ENCODE data around the gene PRKCSH. TPM values are rescaled to one million over a fixed set of nuclear protein-coding genes. Genes with fewer than 3 reads are reported as not detected.
"Not testable (repeated sequence)": the region's sequence is repeated elsewhere in the genome, so short reads cannot be mapped to it uniquely, and the experiment has no call there.

Gene PRKCSH
- total RNA-seq, 1 experiment from 2014 or later = 399 TPM

DNA sequence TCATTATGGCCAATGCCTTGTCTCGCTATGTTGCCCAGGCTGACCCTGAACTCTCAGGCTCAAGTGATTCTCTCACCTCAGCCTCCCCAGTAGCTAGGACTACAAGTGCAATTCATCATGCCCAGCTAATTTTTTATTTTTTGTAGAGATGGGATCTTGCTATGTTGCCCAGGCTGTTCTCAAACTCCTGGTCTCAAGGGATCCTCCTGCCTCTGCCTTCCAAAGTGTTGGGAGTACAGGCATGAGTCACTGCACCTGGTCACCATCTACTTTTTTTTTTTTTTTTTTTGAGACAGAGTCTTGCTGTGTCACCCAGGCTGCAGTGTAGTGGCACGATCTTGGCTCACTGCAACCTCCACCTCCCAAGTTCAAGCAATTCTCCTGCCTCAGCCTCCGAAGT, 39.9 kb downstream of the PRKCSH start:
- DNase-seq (ENCODE audit: low read depth, low spot score); H3K4me3 ChIP-seq (ENCODE audit: low read depth in 2 of 2, low read length in 2 of 2); CTCF ChIA-PET; H3K9me3 ChIP-seq (ENCODE audit: control insufficient read depth, insufficient read depth, low read depth, low read length); H3K4me1 ChIP-seq (ENCODE audit: control insufficient read depth, insufficient read depth, low read length); BruUV-seq (replicated peaks); H3K36me3 ChIP-seq (ENCODE audit: control insufficient read depth, insufficient read depth, low read length); ATAC-seq; H3K27me3 ChIP-seq (ENCODE audit: control insufficient read depth, insufficient read depth, low read length); in situ Hi-C loops (cut with HindIII; ENCODE audit: low pct_unique_long_range_greater_than_20kb, low sequenced_read_pairs); H3K27ac ChIP-seq (ENCODE audit: low read length); intact Hi-C loops (cut with micrococcal nuclease; ENCODE audit: unreplicated experiment); POLR2A ChIA-PET: not testable (repeated sequence)

DNA sequence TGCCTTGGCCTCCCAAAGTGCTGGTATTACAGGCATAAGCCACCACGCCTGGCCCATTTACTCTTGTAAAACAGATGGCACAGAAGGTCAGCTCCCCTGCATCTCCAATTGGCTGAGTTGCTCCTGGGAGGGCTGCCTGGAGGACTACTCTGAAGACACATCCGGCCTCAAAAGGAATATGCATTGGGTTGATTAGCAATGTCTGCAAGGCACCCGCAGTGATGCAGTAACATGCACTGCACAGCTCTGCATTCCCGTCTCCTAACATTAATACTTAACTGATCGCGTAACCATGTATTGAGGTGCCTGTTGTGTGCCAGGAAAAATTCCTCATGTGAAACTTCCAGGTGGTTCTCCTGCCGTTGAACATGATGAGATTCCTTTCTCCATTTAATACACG, 40.4 kb downstream of the PRKCSH start:
- Histone ChIP-seq H3K36me3 (ENCODE audit: control insufficient read depth, insufficient read depth, low read length) (no peaks in the 10 kb centered on the region), H3K9me3 (ENCODE audit: control insufficient read depth, insufficient read depth, low read depth, low read length) (no peaks in the 10 kb centered on the region), H3K4me3 (ENCODE audit: low read depth in 2 of 2, low read length in 2 of 2) (no peak overlapping the region), H3K4me1 (ENCODE audit: control insufficient read depth, insufficient read depth, low read length) (no peaks in the 10 kb centered on the region), H3K27ac (ENCODE audit: low read length) (no peak overlapping the region), H3K27me3 (ENCODE audit: control insufficient read depth, insufficient read depth, low read length) (no peaks in the 10 kb centered on the region)
- POLR2A ChIA-PET = no interaction called here
- intact Hi-C loops (cut with micrococcal nuclease; ENCODE audit: unreplicated experiment) (no loop called here), in situ Hi-C loops (cut with HindIII; ENCODE audit: low pct_unique_long_range_greater_than_20kb, low sequenced_read_pairs) (no loop called here)
- DNase-seq (ENCODE audit: low read depth, low spot score) = no peak
- no TSS peak for BruUV-seq (replicated peaks)
- ATAC-seq = no peak
- CTCF ChIA-PET = no interaction called here
- no peak for TF ChIP-seq POLR2AphosphoS5 (IDR thresholded peaks at IDR 0.05; ENCODE audit: low read depth, low read length)
- TF ChIP-seq, protein P1, sequence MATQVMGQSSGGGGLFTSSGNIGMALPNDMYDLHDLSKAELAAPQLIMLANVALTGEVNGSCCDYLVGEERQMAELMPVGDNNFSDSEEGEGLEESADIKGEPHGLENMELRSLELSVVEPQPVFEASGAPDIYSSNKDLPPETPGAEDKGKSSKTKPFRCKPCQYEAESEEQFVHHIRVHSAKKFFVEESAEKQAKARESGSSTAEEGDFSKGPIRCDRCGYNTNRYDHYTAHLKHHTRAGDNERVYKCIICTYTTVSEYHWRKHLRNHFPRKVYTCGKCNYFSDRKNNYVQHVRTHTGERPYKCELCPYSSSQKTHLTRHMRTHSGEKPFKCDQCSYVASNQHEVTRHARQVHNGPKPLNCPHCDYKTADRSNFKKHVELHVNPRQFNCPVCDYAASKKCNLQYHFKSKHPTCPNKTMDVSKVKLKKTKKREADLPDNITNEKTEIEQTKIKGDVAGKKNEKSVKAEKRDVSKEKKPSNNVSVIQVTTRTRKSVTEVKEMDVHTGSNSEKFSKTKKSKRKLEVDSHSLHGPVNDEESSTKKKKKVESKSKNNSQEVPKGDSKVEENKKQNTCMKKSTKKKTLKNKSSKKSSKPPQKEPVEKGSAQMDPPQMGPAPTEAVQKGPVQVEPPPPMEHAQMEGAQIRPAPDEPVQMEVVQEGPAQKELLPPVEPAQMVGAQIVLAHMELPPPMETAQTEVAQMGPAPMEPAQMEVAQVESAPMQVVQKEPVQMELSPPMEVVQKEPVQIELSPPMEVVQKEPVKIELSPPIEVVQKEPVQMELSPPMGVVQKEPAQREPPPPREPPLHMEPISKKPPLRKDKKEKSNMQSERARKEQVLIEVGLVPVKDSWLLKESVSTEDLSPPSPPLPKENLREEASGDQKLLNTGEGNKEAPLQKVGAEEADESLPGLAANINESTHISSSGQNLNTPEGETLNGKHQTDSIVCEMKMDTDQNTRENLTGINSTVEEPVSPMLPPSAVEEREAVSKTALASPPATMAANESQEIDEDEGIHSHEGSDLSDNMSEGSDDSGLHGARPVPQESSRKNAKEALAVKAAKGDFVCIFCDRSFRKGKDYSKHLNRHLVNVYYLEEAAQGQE (IDR thresholded peaks at IDR 0.05; ENCODE audit: insufficient read depth in 1 of 2, low read depth in 2 of 2, low read length in 1 of 2) = no peak

DNA sequence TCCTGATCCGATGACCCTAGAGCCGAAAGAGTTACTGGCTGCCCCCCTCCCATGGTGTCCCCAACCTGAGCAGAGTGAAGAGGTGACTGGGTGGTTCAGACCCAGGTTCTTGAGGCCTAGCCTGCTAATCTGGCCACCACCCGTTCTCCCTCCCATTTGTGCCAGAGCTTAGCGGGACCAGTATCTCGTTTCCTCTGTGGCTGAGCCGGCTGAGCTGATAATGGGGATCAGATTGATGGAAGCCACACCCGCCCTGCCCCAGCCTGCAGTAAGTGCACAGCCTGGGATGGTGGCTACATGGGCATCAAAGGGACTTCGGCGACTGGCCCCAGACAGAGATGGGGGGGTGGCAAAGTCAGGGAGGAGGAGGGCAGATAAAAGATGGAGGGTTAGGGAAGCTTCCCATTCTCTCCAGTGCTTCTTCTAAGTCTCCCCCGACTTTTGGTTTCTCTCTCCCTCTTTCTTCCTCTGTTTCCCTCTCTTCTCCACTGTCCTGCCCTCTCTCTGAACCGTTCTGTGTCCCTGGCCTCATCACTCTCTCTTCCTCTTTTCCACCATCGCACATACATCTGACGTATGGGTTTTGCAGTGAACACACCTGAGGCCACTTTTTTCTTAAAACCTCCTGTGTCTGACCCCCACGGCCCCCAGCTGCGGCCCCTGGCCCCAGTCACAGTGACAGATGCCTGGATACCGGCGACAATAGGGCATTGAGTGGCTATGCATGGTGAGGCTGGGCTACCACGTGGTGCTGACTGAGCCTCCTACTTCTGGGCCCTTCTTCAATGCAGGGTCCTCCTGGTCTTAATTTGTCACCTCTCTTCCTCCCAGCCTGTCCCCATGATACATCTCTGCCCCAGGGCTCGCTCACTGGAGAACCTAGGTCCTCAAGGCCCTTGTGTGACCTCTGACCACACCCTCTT, 43.0 kb downstream of the PRKCSH start:
- Histone ChIP-seq H3K4me1 (ENCODE audit: control insufficient read depth, insufficient read depth, low read length) (no peaks in the 10 kb centered on the region), H3K9me3 (ENCODE audit: control insufficient read depth, insufficient read depth, low read depth, low read length) (no peaks in the 10 kb centered on the region), H3K36me3 (ENCODE audit: control insufficient read depth, insufficient read depth, low read length) (no peaks in the 10 kb centered on the region), H3K27me3 (ENCODE audit: control insufficient read depth, insufficient read depth, low read length) (no peaks in the 10 kb centered on the region), H3K27ac (ENCODE audit: low read length) (no peak overlapping the region), H3K4me3 (ENCODE audit: low read depth in 2 of 2, low read length in 2 of 2) (no peak overlapping the region)
- in situ Hi-C loops (cut with HindIII; ENCODE audit: low pct_unique_long_range_greater_than_20kb, low sequenced_read_pairs) (no loop called here), intact Hi-C loops (cut with micrococcal nuclease; ENCODE audit: unreplicated experiment) (no loop called here)
- no peak for DNase-seq (ENCODE audit: low read depth, low spot score)
- ATAC-seq = no peak
- ChIA-PET POLR2A (no interaction called here), CTCF (no interaction called here)
- no TSS peak for BruUV-seq (replicated peaks)
- TF ChIP-seq TCF7L2 (IDR thresholded peaks at IDR 0.05; ENCODE audit: low read depth, low read length) (no peak), POLR2AphosphoS5 (IDR thresholded peaks at IDR 0.05; ENCODE audit: low read depth, low read length) (no peak), SIN3A (IDR thresholded peaks at IDR 0.05; ENCODE audit: borderline replicate concordance, insufficient read depth, low read depth, low read length) (no peak)
- TF ChIP-seq, protein P1 (IDR thresholded peaks at IDR 0.05; ENCODE audit: insufficient read depth in 1 of 2, low read depth in 2 of 2, low read length in 1 of 2) = no peak
- TF ChIP-seq, protein P2, sequence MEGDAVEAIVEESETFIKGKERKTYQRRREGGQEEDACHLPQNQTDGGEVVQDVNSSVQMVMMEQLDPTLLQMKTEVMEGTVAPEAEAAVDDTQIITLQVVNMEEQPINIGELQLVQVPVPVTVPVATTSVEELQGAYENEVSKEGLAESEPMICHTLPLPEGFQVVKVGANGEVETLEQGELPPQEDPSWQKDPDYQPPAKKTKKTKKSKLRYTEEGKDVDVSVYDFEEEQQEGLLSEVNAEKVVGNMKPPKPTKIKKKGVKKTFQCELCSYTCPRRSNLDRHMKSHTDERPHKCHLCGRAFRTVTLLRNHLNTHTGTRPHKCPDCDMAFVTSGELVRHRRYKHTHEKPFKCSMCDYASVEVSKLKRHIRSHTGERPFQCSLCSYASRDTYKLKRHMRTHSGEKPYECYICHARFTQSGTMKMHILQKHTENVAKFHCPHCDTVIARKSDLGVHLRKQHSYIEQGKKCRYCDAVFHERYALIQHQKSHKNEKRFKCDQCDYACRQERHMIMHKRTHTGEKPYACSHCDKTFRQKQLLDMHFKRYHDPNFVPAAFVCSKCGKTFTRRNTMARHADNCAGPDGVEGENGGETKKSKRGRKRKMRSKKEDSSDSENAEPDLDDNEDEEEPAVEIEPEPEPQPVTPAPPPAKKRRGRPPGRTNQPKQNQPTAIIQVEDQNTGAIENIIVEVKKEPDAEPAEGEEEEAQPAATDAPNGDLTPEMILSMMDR (IDR thresholded peaks at IDR 0.05) = no peak

Measured in Panc1 (cell line).